GM23338 (cell line): Measurements from ENCODE around the gene CLCN2. TPM values are rescaled to one million over a fixed set of nuclear protein-coding genes. Genes with fewer than 3 reads are reported as not detected.

Experiments
- ATAC-seq: fragments of 200-7000 bp; cut with Tn5 transposase; 3 replicates; pipeline ENCODE4 v1.9.1; 2020
- DNase-seq: peaks from one replicate; pipeline ENCODE4 v3.0.0-alpha.2; 2015; ENCODE audit warnings: low spot score
- H2AFZ ChIP-seq: fragments of 200-600 bp; sonication (generic); 2 replicates; pipeline ENCODE4 v1.8.0; 2016; ENCODE audit warnings: antibody characterized with exemption, mild to moderate bottlenecking, moderate library complexity
- H3F3A ChIP-seq: fragments of 200-600 bp; sonication (generic); replicated peaks from 2 replicates; pipeline ENCODE4 v1.8.0; 2017; ENCODE audit warnings: antibody characterized with exemption, mixed run types, low read depth
- H3K27ac ChIP-seq: fragments of 200-600 bp; sonication (generic); 2 replicates; pipeline ENCODE4 v1.6.1; 2016; ENCODE audit warnings: low read depth
- H3K27me3 ChIP-seq: fragments of 200-600 bp; sonication (generic); 2 replicates; pipeline ENCODE4 v1.8.0; 2016; ENCODE audit warnings: mild to moderate bottlenecking, mixed run types, moderate library complexity; ENCODE audit not compliant: insufficient read depth
- H3K36me3 ChIP-seq: fragments of 200-600 bp; sonication (generic); 2 replicates; pipeline ENCODE4 v1.8.0; 2016; ENCODE audit warnings: mild to moderate bottlenecking; ENCODE audit not compliant: insufficient read depth
- H3K4me1 ChIP-seq: fragments of 200-600 bp; sonication (generic); 2 replicates; pipeline ENCODE4 v1.8.0; 2016; ENCODE audit warnings: mild to moderate bottlenecking, moderate library complexity; ENCODE audit not compliant: insufficient read depth
- H3K4me2 ChIP-seq: fragments of 200-600 bp; sonication (generic); 2 replicates; pipeline ENCODE4 v1.7.1; 2017; ENCODE audit warnings: mixed run types
- H3K4me3 ChIP-seq: fragments of 200-600 bp; sonication (generic); 2 replicates; pipeline ENCODE4 v1.6.1; 2016; ENCODE audit warnings: mixed run types
- H3K79me2 ChIP-seq: fragments of 200-600 bp; sonication (generic); replicated peaks from 2 replicates; pipeline ENCODE4 v1.8.0; 2017; ENCODE audit warnings: mild to moderate bottlenecking; ENCODE audit not compliant: insufficient read depth
- H3K9me2 ChIP-seq: fragments of 200-600 bp; sonication (generic); 2 replicates; pipeline ENCODE4 v1.8.0; 2017; ENCODE audit not compliant: insufficient read depth
- H4K20me1 ChIP-seq: fragments of 200-600 bp; sonication (generic); replicated peaks from 2 replicates; pipeline ENCODE4 v1.8.0; 2017; ENCODE audit warnings: mild to moderate bottlenecking; ENCODE audit not compliant: insufficient read depth
- H3K27ac Mint-ChIP-seq: 2 replicates; pipeline ENCODE4 v1.8.0; 2020; ENCODE audit warnings: inconsistent platforms, mild to moderate bottlenecking, moderate library complexity, mixed read lengths
- H3K27me3 Mint-ChIP-seq: 3 replicates; pipeline ENCODE4 v1.8.0; 2022; ENCODE audit warnings: low read depth, mild to moderate bottlenecking, moderate library complexity, mixed read lengths, inconsistent platforms; ENCODE audit not compliant: insufficient read depth, poor library complexity
- H3K36me3 Mint-ChIP-seq: 3 replicates; pipeline ENCODE4 v1.8.0; 2021; ENCODE audit warnings: low read depth, mild to moderate bottlenecking, inconsistent platforms, moderate library complexity, mixed read lengths
- H3K4me1 Mint-ChIP-seq: 3 replicates; pipeline ENCODE4 v1.8.0; 2020; ENCODE audit warnings: mild to moderate bottlenecking, inconsistent platforms, mixed read lengths
- H3K4me3 Mint-ChIP-seq: 3 replicates; pipeline ENCODE4 v1.8.0; 2021; ENCODE audit warnings: moderate library complexity, mild to moderate bottlenecking, inconsistent platforms, mixed read lengths
- H3K9me3 Mint-ChIP-seq: 3 replicates; pipeline ENCODE4 v1.8.0; 2020; ENCODE audit warnings: moderate library complexity, mild to moderate bottlenecking, inconsistent platforms, mixed read lengths
- EZH2 ChIP-seq: fragments of 200-600 bp; sonication (generic); IDR thresholded peaks from one replicate; pipeline ENCODE4 v1.8.0; 2017; ENCODE audit warnings: antibody characterized with exemption, mild to moderate bottlenecking, low read depth; ENCODE audit not compliant: unreplicated experiment
- EZH2phosphoT487 ChIP-seq: fragments of 200-600 bp; sonication (generic); IDR thresholded peaks from one replicate; pipeline ENCODE4 v1.8.1; 2018; ENCODE audit warnings: antibody characterized with exemption; ENCODE audit not compliant: unreplicated experiment
- JUNB ChIP-seq: IDR thresholded peaks from one replicate; pipeline ENCODE4 v1.6.1; 2016; ENCODE audit warnings: antibody characterized with exemption; ENCODE audit not compliant: unreplicated experiment
- NANOG ChIP-seq: IDR thresholded peaks from 2 replicates; pipeline ENCODE4 v1.6.1; 2016; ENCODE audit warnings: antibody characterized with exemption, borderline replicate concordance
- POLR2AphosphoS5 ChIP-seq: IDR thresholded peaks from 2 replicates; pipeline ENCODE4 v1.6.1; 2016; ENCODE audit warnings: antibody characterized with exemption, low read depth
- ZNF114 ChIP-seq: fragments of 250-450 bp; sonication (Bioruptor Pico); IDR thresholded peaks from 2 replicates; pipeline ENCODE4 v1.5.0; 2020; ENCODE audit warnings: mild to moderate bottlenecking, moderate library complexity
- ZNF331 ChIP-seq: fragments of 250-450 bp; sonication (Bioruptor Pico); IDR thresholded peaks from 2 replicates; pipeline ENCODE4 v1.5.0; 2020; ENCODE audit warnings: low read depth, mild to moderate bottlenecking, moderate library complexity
- polyA plus RNA-seq: library from polyadenylated mRNA; unstranded; fragments of >200 nt; fragmentation: Nextera tagmentation; extraction: Ambion mirVana; gene quantifications from 2 replicates; pipeline ENCODE4 v1.2.1, GENCODE V29; 2016
- total RNA-seq: library from RNA; depleted of rRNA; stranded (reverse); fragments of >200 nt; shearing (Covaris generic); gene quantifications from 2 replicates; pipeline ENCODE4 v1.2.3, GENCODE V29; 2014
- TF ChIP-seq, protein P1 (sequence below): fragments of 250-450 bp; sonication (Bioruptor Pico); IDR thresholded peaks from 2 replicates; pipeline ENCODE4 v1.5.0; 2020; ENCODE audit warnings: mild to moderate bottlenecking, moderate library complexity
- TF ChIP-seq, protein P2 (sequence below), 2 experiments: fragments of 200-600 bp in 1 of 2; sonication (generic) in 1 of 2; conservative IDR thresholded peaks; 2 replicates each; pipeline versions ENCODE4 v1.5.1 to v1.6.1; 2016 to 2017; ENCODE audit warnings: antibody characterized with exemption in 2 of 2, low read depth in 2 of 2, mild to moderate bottlenecking in 2 of 2, moderate library complexity in 1 of 2

CLCN2 gene
- total and polyA plus RNA-seq, 2 experiments from 2014 or later: 7.0 to 9.2 TPM

DNA sequence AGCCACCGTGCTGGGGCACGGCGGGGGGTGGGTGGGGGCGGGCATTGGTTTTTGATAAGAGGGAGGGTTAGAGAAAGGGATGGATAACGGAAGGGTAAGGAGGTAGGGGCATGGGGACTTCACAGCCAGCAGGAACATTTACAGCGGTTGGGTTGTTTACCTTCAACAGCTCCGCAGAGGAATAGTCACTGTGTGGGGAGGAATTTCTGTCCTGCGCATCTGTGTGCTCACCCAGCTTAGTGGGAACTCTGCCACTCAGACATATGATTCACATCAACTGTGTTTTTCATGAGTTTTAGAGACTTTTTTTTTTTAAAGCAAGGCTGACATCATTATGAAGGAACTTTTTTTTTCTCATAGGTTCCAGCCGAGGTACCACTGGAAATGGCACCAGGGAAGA is 38.0 kb upstream of the CLCN2 start (continued):
- TF ChIP-seq, protein P1, sequence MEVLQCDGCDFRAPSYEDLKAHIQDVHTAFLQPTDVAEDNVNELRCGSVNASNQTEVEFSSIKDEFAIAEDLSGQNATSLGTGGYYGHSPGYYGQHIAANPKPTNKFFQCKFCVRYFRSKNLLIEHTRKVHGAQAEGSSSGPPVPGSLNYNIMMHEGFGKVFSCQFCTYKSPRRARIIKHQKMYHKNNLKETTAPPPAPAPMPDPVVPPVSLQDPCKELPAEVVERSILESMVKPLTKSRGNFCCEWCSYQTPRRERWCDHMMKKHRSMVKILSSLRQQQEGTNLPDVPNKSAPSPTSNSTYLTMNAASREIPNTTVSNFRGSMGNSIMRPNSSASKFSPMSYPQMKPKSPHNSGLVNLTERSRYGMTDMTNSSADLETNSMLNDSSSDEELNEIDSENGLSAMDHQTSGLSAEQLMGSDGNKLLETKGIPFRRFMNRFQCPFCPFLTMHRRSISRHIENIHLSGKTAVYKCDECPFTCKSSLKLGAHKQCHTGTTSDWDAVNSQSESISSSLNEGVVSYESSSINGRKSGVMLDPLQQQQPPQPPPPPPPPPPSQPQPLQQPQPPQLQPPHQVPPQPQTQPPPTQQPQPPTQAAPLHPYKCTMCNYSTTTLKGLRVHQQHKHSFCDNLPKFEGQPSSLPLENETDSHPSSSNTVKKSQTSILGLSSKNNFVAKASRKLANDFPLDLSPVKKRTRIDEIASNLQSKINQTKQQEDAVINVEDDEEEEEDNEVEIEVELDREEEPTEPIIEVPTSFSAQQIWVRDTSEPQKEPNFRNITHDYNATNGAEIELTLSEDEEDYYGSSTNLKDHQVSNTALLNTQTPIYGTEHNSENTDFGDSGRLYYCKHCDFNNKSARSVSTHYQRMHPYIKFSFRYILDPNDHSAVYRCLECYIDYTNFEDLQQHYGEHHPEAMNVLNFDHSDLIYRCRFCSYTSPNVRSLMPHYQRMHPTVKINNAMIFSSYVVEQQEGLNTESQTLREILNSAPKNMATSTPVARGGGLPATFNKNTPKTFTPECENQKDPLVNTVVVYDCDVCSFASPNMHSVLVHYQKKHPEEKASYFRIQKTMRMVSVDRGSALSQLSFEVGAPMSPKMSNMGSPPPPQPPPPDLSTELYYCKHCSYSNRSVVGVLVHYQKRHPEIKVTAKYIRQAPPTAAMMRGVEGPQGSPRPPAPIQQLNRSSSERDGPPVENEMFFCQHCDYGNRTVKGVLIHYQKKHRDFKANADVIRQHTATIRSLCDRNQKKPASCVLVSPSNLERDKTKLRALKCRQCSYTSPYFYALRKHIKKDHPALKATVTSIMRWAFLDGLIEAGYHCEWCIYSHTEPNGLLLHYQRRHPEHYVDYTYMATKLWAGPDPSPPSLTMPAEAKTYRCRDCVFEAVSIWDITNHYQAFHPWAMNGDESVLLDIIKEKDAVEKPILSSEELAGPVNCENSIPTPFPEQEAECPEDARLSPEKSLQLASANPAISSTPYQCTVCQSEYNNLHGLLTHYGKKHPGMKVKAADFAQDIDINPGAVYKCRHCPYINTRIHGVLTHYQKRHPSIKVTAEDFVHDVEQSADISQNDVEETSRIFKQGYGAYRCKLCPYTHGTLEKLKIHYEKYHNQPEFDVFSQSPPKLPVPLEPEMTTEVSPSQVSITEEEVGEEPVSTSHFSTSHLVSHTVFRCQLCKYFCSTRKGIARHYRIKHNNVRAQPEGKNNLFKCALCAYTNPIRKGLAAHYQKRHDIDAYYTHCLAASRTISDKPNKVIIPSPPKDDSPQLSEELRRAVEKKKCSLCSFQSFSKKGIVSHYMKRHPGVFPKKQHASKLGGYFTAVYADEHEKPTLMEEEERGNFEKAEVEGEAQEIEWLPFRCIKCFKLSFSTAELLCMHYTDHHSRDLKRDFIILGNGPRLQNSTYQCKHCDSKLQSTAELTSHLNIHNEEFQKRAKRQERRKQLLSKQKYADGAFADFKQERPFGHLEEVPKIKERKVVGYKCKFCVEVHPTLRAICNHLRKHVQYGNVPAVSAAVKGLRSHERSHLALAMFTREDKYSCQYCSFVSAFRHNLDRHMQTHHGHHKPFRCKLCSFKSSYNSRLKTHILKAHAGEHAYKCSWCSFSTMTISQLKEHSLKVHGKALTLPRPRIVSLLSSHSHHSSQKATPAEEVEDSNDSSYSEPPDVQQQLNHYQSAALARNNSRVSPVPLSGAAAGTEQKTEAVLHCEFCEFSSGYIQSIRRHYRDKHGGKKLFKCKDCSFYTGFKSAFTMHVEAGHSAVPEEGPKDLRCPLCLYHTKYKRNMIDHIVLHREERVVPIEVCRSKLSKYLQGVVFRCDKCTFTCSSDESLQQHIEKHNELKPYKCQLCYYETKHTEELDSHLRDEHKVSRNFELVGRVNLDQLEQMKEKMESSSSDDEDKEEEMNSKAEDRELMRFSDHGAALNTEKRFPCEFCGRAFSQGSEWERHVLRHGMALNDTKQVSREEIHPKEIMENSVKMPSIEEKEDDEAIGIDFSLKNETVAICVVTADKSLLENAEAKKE (CRISPR knock-in tag): no peak
- TF ChIP-seq NANOG (no peak), JUNB (no peak), ZNF331 (CRISPR knock-in tag) (no peak), POLR2AphosphoS5 (no peak)

DNA sequence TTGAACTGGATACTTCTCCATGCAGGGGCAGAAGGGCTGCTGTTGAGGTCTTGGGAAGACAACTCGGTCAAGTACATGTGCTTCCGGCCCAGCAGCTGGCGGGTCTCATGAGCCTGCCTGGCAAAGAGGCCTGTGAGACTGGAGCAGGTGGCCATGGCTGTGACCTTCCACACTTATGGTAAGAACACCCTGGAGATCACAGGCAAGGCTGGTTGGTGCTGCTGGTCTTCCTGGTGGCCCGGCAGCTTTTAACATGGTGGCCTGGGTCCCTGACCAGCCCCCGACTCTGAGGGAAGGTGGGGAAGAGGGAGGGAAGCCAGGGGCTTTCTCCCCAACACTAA is 33.9 kb upstream of the CLCN2 start:
- Histone ChIP-seq H3K4me3 (no peak overlapping the region), H3F3A (no peaks in the 10 kb centered on the region), H3K4me1 (no peaks in the 10 kb centered on the region; the same call in 1 of the 2 replicates), H3K9me2 (no peaks in the 10 kb centered on the region), H3K27me3 (no peaks in the 10 kb centered on the region), H2AFZ (0 out of 2 replicates have a peak overlapping the region, but pooled peaks have one; percentile 47), H3K79me2 (no peaks in the 10 kb centered on the region), H4K20me1 (no peaks in the 10 kb centered on the region), H3K4me2 (no peak overlapping the region), H3K27ac (no peak overlapping the region), H3K36me3 (no peaks in the 10 kb centered on the region)
- DNase-seq: no peak
- H3K27ac Mint-ChIP-seq: no peak overlapping the region
- H3K4me3 Mint-ChIP-seq: no peak overlapping the region
- peaks cover 15% of the 10 kb centered on the region for H3K27me3 Mint-ChIP-seq
- no peaks in the 10 kb centered on the region for H3K9me3 Mint-ChIP-seq
- peaks cover 7% of the 10 kb centered on the region; the same call in 1 of the 3 replicates for H3K4me1 Mint-ChIP-seq
- no peaks in the 10 kb centered on the region for H3K36me3 Mint-ChIP-seq
- no peak for ATAC-seq
- TF ChIP-seq, protein P2, sequence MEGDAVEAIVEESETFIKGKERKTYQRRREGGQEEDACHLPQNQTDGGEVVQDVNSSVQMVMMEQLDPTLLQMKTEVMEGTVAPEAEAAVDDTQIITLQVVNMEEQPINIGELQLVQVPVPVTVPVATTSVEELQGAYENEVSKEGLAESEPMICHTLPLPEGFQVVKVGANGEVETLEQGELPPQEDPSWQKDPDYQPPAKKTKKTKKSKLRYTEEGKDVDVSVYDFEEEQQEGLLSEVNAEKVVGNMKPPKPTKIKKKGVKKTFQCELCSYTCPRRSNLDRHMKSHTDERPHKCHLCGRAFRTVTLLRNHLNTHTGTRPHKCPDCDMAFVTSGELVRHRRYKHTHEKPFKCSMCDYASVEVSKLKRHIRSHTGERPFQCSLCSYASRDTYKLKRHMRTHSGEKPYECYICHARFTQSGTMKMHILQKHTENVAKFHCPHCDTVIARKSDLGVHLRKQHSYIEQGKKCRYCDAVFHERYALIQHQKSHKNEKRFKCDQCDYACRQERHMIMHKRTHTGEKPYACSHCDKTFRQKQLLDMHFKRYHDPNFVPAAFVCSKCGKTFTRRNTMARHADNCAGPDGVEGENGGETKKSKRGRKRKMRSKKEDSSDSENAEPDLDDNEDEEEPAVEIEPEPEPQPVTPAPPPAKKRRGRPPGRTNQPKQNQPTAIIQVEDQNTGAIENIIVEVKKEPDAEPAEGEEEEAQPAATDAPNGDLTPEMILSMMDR (conservative IDR thresholded peaks at IDR 0.05; ENCODE audit: low read depth in 2 of 2): no peak
- TF ChIP-seq JUNB (no peak), EZH2phosphoT487 (no peak), ZNF331 (CRISPR knock-in tag) (no peak), ZNF114 (no peak), POLR2AphosphoS5 (no peak), EZH2 (no peak)
